Measurements from ENCODE around the gene VAMP5. TPM values are rescaled to one million over a fixed set of nuclear protein-coding genes. Genes with fewer than 3 reads are reported as not detected.

Gene VAMP5
- total and polyA plus RNA-seq, 2 experiments from 2014 or later, result 0.87 to 7.8 TPM

DNA sequence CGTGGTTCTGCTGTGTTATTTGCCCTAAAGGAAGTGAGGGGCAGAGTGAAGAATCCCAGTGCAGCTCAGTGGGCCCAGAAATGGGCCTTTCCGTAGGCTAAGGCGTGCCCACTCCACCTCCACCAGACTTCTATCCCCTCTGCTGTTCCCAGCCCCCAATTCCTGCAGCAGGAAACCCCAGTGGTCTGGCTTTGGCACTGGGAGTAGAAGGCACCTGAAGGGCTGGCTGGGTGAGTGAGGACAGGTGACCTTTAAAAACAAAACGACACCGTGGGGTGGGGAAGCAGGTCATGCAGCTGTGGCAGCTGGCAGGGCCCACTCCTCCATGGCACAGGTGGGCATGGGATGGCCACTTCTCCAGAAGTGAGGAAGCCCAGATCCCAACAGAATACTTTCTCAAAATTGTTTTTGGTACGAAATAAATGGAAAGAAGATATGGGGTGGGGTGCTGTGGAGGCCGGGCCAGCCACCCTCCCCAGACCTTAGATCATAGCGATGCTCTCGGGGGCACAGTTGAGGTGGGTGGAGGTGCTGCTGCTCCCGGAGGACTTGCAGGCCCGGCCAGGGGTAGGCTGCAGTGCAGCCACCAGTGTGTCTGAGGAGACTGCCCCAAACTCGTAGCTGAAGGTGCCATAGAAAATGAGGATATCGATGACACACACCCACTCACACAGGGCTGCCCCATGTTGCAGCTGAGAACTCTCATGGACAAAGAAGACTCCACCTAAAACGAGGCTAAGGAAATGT is 14.5 kb downstream of the VAMP5 start:
- Histone ChIP-seq H3K4me1 (ENCODE audit: insufficient read depth) (peaks cover 6% of the 10 kb centered on the region), H3K79me2 (replicated peaks; ENCODE audit: insufficient read depth) (peaks cover 20% of the 10 kb centered on the region), H3K9me2 (ENCODE audit: insufficient read depth) (no peaks in the 10 kb centered on the region), H3F3A (replicated peaks; ENCODE audit: low read depth) (no peaks in the 10 kb centered on the region), H3K4me3 (no peak overlapping the region), H3K36me3 (ENCODE audit: insufficient read depth) (no peaks in the 10 kb centered on the region; the same call in 1 of the 2 replicates), H2AFZ (no peak overlapping the region), H3K27me3 (ENCODE audit: insufficient read depth) (no peaks in the 10 kb centered on the region), H4K20me1 (replicated peaks; ENCODE audit: insufficient read depth) (0 out of 2 replicates have a peak, but pooled peaks cover 5% of the 10 kb centered on the region), H3K27ac (ENCODE audit: low read depth) (no peak overlapping the region), H3K4me2 (no peak overlapping the region)
- H3K27ac Mint-ChIP-seq, result no peak overlapping the region
- no peak overlapping the region for H3K4me3 Mint-ChIP-seq
- DNase-seq (ENCODE audit: low spot score) (no peak), ATAC-seq (no peak)
- H3K27me3 Mint-ChIP-seq (ENCODE audit: insufficient read depth, low read depth, poor library complexity), result peaks cover 30% of the 10 kb centered on the region
- peaks cover 12% of the 10 kb centered on the region for H3K4me1 Mint-ChIP-seq
- H3K36me3 Mint-ChIP-seq (ENCODE audit: low read depth), result peaks cover 8% of the 10 kb centered on the region; the same call in 1 of the 3 replicates
- H3K9me3 Mint-ChIP-seq, result peaks cover 3% of the 10 kb centered on the region; the same call in 1 of the 3 replicates
- TF ChIP-seq EZH2phosphoT487 (IDR thresholded peaks at IDR 0.05; ENCODE audit: unreplicated experiment), result no peak
- no peak for TF ChIP-seq POLR2AphosphoS5 (IDR thresholded peaks at IDR 0.05; ENCODE audit: low read depth)
- no peak for TF ChIP-seq STAT1 (IDR thresholded peaks at IDR 0.05; ENCODE audit: unreplicated experiment)
- no peak for TF ChIP-seq JUNB (IDR thresholded peaks at IDR 0.05; ENCODE audit: unreplicated experiment)
- TF ChIP-seq, protein P1, sequence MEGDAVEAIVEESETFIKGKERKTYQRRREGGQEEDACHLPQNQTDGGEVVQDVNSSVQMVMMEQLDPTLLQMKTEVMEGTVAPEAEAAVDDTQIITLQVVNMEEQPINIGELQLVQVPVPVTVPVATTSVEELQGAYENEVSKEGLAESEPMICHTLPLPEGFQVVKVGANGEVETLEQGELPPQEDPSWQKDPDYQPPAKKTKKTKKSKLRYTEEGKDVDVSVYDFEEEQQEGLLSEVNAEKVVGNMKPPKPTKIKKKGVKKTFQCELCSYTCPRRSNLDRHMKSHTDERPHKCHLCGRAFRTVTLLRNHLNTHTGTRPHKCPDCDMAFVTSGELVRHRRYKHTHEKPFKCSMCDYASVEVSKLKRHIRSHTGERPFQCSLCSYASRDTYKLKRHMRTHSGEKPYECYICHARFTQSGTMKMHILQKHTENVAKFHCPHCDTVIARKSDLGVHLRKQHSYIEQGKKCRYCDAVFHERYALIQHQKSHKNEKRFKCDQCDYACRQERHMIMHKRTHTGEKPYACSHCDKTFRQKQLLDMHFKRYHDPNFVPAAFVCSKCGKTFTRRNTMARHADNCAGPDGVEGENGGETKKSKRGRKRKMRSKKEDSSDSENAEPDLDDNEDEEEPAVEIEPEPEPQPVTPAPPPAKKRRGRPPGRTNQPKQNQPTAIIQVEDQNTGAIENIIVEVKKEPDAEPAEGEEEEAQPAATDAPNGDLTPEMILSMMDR (conservative IDR thresholded peaks at IDR 0.05; ENCODE audit: low read depth in 2 of 2), result no peak
- no peak for TF ChIP-seq EZH2 (IDR thresholded peaks at IDR 0.05; ENCODE audit: low read depth, unreplicated experiment)
- TF ChIP-seq, protein P2, sequence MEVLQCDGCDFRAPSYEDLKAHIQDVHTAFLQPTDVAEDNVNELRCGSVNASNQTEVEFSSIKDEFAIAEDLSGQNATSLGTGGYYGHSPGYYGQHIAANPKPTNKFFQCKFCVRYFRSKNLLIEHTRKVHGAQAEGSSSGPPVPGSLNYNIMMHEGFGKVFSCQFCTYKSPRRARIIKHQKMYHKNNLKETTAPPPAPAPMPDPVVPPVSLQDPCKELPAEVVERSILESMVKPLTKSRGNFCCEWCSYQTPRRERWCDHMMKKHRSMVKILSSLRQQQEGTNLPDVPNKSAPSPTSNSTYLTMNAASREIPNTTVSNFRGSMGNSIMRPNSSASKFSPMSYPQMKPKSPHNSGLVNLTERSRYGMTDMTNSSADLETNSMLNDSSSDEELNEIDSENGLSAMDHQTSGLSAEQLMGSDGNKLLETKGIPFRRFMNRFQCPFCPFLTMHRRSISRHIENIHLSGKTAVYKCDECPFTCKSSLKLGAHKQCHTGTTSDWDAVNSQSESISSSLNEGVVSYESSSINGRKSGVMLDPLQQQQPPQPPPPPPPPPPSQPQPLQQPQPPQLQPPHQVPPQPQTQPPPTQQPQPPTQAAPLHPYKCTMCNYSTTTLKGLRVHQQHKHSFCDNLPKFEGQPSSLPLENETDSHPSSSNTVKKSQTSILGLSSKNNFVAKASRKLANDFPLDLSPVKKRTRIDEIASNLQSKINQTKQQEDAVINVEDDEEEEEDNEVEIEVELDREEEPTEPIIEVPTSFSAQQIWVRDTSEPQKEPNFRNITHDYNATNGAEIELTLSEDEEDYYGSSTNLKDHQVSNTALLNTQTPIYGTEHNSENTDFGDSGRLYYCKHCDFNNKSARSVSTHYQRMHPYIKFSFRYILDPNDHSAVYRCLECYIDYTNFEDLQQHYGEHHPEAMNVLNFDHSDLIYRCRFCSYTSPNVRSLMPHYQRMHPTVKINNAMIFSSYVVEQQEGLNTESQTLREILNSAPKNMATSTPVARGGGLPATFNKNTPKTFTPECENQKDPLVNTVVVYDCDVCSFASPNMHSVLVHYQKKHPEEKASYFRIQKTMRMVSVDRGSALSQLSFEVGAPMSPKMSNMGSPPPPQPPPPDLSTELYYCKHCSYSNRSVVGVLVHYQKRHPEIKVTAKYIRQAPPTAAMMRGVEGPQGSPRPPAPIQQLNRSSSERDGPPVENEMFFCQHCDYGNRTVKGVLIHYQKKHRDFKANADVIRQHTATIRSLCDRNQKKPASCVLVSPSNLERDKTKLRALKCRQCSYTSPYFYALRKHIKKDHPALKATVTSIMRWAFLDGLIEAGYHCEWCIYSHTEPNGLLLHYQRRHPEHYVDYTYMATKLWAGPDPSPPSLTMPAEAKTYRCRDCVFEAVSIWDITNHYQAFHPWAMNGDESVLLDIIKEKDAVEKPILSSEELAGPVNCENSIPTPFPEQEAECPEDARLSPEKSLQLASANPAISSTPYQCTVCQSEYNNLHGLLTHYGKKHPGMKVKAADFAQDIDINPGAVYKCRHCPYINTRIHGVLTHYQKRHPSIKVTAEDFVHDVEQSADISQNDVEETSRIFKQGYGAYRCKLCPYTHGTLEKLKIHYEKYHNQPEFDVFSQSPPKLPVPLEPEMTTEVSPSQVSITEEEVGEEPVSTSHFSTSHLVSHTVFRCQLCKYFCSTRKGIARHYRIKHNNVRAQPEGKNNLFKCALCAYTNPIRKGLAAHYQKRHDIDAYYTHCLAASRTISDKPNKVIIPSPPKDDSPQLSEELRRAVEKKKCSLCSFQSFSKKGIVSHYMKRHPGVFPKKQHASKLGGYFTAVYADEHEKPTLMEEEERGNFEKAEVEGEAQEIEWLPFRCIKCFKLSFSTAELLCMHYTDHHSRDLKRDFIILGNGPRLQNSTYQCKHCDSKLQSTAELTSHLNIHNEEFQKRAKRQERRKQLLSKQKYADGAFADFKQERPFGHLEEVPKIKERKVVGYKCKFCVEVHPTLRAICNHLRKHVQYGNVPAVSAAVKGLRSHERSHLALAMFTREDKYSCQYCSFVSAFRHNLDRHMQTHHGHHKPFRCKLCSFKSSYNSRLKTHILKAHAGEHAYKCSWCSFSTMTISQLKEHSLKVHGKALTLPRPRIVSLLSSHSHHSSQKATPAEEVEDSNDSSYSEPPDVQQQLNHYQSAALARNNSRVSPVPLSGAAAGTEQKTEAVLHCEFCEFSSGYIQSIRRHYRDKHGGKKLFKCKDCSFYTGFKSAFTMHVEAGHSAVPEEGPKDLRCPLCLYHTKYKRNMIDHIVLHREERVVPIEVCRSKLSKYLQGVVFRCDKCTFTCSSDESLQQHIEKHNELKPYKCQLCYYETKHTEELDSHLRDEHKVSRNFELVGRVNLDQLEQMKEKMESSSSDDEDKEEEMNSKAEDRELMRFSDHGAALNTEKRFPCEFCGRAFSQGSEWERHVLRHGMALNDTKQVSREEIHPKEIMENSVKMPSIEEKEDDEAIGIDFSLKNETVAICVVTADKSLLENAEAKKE (CRISPR knock-in tag; IDR thresholded peaks at IDR 0.05), result no peak
- TF ChIP-seq ZNF114 (CRISPR knock-in tag; IDR thresholded peaks at IDR 0.05), result no peak
- no peak for TF ChIP-seq NANOG (IDR thresholded peaks at IDR 0.05; ENCODE audit: borderline replicate concordance)
- TF ChIP-seq, protein P3, sequence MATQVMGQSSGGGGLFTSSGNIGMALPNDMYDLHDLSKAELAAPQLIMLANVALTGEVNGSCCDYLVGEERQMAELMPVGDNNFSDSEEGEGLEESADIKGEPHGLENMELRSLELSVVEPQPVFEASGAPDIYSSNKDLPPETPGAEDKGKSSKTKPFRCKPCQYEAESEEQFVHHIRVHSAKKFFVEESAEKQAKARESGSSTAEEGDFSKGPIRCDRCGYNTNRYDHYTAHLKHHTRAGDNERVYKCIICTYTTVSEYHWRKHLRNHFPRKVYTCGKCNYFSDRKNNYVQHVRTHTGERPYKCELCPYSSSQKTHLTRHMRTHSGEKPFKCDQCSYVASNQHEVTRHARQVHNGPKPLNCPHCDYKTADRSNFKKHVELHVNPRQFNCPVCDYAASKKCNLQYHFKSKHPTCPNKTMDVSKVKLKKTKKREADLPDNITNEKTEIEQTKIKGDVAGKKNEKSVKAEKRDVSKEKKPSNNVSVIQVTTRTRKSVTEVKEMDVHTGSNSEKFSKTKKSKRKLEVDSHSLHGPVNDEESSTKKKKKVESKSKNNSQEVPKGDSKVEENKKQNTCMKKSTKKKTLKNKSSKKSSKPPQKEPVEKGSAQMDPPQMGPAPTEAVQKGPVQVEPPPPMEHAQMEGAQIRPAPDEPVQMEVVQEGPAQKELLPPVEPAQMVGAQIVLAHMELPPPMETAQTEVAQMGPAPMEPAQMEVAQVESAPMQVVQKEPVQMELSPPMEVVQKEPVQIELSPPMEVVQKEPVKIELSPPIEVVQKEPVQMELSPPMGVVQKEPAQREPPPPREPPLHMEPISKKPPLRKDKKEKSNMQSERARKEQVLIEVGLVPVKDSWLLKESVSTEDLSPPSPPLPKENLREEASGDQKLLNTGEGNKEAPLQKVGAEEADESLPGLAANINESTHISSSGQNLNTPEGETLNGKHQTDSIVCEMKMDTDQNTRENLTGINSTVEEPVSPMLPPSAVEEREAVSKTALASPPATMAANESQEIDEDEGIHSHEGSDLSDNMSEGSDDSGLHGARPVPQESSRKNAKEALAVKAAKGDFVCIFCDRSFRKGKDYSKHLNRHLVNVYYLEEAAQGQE (IDR thresholded peaks at IDR 0.05; ENCODE audit: unreplicated experiment), result no peak
- TF ChIP-seq, protein P4, sequence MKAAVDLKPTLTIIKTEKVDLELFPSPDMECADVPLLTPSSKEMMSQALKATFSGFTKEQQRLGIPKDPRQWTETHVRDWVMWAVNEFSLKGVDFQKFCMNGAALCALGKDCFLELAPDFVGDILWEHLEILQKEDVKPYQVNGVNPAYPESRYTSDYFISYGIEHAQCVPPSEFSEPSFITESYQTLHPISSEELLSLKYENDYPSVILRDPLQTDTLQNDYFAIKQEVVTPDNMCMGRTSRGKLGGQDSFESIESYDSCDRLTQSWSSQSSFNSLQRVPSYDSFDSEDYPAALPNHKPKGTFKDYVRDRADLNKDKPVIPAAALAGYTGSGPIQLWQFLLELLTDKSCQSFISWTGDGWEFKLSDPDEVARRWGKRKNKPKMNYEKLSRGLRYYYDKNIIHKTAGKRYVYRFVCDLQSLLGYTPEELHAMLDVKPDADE (IDR thresholded peaks at IDR 0.05), result no peak
- TF ChIP-seq ZNF331 (CRISPR knock-in tag; IDR thresholded peaks at IDR 0.05; ENCODE audit: low read depth), result no peak
- TF ChIP-seq CREB1 (CRISPR knock-in tag; IDR thresholded peaks at IDR 0.05; ENCODE audit: low read depth), result no peak

All from GM23338 (cell line).